SK-N-DZ (cell line): ENCODE data around the gene RAB3A. TPM values are rescaled to one million over a fixed set of nuclear protein-coding genes. Genes with fewer than 3 reads are reported as not detected.
A peak's percentile ranks its signal among the peaks of the same experiment; 100 is the strongest.

Experiments
- DNase-seq: peaks from one replicate; pipeline ENCODE4 v3.0.0-alpha.2; 2015; ENCODE audit warnings: low spot score
- polyA plus RNA-seq, 2 experiments: library from polyadenylated mRNA; depleted of rRNA; stranded (reverse); fragments of >200 nt; gene quantifications; 2 replicates each; pipeline ENCODE4 v1.2.3, GENCODE V29; 2014

Gene RAB3A, protein sequence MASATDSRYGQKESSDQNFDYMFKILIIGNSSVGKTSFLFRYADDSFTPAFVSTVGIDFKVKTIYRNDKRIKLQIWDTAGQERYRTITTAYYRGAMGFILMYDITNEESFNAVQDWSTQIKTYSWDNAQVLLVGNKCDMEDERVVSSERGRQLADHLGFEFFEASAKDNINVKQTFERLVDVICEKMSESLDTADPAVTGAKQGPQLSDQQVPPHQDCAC
- polyA plus RNA-seq (2014; cell fraction: cytosol; rRNA removed): 12.2 and 15.0 TPM in 2 replicates
- polyA plus RNA-seq (2014; cell fraction: nucleus; rRNA removed): 5.6 and 15.2 TPM in 2 replicates

DNA sequence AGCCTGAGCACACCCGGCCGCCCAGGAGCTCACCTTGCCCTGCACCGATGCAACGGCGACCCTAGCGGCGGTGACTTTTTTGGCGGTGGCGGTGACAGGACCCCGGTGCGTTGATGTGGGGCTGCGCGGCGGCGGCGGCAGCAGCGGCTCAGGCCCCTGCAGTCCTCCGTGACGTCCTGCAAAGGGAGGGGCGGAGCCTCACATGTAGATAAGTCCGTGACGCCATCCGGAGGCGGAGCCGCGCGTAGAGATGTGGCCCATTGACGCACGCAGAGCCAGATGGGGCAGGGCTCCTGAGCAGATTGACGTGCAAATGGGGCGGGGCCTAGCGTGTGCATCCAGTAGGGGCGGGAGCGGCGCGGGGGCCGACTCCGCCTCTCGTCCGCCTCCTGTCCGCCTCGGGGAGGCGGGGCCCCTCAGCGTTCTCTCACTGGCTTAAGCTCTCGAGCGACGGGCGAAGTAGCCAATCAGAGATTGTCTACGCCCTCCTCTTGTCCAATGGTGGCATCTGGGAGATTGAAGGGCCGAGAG lies at the start of gene RAB3A:
Gene RAB3A (minus strand): TSS at position 180 of the 531 bp plus-strand sequence. CDS start 1,302 bp downstream, outside the sequence.
- peak; percentile 100 for DNase-seq

DNA sequence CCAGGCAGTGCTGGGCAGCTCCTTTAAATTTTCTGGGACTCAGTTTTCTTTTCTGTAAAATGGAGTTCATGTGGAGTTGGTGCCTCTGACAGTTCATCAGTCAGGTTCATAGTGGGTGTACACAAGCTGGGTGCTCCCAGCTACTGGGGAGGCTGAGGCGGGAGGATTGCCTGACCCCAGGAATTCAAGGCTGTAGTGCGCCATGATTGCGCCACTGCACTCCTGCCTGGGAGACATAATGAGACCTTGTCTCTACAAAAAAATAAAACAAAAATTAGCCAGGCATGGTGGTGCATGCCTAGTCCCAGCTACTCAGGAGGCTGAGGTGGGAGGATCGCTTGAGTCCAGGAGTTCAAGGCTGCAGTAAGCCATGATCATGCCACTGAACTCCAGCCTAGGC lies 49.3 kb upstream of the RAB3A start:
- DNase-seq: no peak

DNA sequence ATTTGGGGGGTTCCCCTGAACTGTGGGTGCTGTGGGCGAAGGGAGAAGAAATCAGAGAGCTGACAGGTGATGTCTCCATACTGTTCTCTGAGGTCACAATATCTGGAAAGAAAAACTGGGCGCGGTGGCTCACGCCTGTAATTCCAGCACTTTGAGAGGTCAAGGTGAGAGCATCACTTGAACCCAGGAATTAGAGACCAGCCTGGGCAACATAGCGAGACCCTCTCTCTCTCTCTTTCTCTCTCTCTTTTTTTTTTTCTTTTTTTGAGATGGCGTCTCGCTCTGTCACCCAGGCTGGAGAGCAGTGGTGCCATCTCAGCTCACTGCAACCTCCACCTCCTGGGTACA lies 48.5 kb upstream of the RAB3A start:
- DNase-seq: no peak

DNA sequence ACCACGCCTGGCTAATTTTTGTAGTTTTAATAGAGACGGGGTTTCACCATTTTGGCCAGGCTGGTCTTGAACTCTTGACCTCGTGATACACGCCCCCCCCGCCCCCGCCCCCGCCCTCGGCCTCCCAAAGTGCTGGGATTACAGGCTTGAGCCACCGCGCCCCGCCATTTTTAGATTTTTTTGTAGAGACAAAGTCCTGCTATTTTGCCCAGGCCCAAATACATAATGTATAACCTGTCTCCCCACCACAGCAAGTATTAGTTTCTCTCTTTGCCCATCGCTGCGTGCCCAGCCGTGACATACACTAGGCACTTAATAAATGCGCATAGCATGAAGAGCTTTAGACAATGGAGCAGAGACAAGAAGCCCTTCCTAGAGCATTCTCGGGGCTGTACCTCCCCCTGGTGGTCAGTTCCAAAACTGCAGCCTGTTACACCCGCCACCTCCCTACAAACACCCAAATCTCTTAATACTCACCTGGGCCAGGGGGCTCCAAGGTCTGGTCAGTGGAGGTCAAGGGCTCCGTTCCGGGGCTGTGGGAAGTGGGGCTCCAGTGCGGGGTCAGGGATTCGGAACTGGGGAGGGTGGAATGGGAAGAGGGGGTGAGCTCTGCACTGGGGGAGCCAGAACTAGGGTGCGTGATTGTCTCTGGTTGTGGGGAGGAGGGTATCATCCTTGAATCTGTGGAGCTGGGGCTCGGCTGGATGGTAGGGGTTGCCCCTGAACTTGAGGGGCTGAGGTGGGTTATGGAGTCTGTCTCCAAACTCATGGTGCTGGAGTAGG lies 47.9 kb upstream of the RAB3A start:
- DNase-seq: peak; percentile 68

DNA sequence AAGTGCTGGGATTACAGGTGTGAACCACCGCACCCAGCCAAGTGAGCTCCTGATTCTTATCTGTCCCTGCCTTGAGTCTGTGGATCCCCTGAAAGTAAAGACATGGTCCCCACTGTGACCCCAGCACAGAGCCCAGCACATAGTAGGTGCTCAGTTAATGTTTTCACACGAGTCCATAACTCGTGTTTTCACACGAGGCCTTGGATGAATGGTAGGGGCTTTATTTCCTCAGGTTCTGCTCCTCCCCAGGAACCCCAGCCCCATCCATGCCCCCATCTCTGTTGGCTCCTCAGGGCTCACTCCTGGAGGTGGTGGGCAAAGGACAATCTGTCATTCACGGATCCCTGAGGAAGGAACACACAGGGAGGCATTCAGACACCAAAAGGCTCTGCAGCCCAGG lies 46.0 kb upstream of the RAB3A start:
- no peak for DNase-seq

DNA sequence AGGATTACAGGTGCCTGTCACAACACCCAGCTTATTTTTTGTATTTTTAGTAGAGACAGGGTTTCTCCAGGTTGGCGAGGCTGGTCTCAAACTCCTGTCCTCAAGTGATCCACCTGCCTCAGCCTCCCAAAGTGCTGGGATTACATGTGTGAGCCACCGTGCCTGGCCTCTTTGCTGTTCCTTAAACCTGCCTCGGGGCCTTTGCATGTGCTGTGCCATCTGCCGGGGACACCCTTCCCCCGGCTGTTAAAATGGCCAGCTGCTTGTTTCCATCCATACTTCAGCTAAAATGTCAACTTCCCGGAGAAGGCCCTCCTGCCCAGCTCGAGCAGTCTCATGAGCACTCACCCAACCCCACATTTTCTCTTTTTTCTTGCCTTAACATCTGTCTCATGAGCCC lies 41.5 kb upstream of the RAB3A start:
- no peak for DNase-seq

DNA sequence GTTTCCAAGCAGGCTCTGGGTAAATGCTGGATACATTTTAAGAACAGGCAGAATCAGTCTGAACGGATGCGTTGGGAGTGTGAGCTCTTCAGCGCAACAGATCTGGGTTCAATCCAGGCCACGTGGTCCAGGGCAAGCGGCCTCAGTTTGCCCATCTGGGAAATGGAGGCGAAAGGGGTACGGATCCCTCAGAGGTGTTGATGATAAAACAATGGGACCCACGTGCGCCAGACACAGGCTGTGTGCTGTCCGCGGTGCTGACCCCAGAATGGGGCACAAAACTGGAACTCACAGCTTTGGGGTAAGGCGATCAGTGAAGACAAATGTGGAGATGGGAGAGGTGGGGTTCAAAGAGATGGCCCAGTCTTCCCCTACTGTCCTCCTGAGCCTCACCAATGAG lies 35.5 kb upstream of the RAB3A start:
- no peak for DNase-seq

DNA sequence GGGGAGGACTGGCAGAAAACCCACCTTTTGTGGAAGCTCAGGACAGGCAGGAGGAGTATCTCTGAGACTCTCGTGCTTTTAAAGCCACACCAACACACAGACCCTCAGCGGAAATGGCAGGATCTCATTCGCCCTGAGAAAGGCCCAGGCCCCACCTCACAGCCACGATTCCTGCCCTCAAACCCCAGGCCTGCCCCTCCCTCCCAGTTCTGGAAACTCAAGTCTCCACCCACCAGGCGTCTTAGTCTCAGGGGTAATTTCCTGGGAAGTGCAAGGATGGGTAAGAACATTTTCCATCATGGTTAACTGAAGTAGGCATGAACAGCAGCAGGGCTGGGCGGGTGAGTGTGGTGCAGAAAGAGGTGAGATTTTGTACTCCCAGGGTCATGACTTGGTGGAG lies 30.4 kb upstream of the RAB3A start:
- peak; percentile 58 for DNase-seq

DNA sequence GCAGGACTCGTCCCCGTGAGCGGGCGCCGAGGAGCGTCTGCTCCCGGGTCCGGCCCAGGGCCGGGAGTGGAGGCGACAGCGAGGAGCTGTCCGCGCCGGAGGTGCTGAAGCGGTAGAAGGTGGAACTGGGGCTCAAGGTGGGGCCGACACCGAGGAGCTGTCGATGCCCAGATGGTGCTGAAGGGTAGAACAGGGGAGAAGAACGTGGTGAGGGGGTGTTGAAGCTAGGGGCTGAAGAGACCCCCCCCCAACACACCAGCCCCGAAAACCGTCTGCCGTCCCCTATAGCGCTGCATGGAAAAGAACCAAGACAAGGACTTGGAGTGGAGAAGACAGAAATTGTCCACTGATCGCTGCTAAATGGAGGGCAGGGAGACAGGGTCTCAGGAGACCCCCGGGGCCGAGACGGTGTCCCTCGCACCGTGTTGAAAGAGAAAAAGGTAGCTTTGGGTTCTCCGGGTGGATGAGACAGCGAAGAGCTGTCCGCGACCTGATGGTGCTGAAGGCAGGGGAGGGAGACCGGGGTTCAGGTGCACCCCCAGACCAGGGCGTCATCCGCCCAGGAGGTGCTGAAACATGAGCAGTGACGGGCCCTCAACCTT lies 29.5 kb upstream of the RAB3A start:
- DNase-seq: peak; percentile 46

DNA sequence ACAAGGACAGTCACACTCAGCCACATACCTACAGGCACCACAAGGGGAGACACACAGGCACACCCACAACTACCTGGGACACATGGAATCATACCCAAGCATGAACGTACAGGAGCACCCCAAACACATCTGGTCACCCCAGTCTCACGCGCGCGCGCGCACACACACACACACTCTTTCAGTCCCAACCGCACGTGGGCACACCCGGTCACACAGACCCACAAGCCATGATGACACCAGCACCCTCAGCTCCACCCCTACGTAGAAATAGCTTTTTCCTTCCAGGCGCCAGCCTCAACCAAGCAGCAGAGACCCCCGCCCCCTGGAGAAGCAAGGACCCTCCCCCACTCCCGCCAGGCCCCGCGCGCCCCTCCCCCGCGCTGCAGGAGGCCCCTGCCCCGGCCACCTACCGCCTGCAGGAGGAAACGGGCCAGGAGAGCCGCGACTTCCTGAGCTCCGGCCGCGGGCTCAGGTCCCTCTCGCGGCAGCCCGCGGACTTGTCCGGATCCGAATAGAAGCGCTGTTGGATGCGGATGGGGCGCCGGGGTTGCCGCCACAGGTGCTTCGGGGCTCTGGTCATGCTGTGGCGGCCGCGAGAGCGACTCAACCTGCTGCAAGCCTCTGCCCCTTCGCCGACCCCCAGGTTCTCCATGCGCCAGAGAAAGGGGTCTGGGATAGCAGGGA lies 28.8 kb upstream of the RAB3A start:
- DNase-seq: peak; percentile 74

DNA sequence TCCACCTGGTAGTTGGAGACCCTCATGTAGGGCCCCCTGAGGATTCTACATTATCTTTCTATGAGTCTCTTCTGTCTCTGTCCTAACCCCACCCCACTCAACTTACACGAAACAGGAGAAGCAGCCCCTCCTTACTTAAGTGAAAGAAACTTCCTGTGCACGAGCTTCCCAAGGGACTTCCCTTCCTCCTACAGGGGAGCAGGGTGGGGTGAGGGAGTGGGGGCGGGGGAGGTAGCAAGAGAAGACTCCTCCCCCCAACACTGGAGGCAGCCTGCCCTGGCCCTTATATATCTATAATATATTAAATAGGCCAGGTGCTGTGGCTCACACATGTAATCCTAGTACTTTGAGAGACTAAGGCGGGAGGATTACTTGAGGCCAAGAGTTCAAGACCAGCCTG lies 27.9 kb upstream of the RAB3A start:
- DNase-seq: no peak

DNA sequence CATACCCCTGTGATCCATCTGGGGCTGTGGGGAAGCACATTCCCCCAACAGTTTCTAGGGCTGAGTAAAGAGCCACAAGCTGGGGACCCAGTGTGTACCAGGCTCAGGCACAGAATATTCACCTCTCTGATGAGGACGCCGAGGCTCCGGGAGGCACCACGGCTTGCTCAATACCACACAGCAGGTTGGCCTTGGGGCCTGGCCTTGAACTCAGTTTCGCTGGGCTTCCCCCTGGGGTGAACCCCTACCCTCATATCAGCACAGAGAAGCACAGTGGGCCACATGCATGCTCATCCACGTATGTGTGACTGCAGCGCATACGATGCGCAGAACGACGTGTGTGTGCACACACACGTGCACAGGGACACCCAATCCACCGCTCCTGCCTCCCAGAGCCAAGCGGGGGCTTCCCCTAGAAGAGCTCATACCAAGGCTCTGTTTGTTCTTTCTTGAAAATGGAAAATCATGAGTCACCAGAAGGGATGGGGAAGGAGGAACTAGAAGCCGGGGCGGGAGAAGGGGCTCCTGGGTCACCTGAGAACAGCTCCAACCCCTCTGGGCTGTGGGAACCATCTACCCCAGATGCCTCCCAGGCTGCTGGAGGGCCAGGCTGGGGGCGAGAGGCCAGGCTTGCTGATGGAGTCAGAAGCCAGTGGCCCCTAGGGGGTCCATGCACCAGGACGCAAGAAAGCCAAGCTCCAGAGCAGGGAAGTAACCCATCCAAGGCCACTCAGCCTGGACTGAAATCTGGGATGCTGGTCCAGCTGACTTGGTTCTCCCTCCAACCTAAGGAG lies 27.3 kb upstream of the RAB3A start:
- DNase-seq: no peak

DNA sequence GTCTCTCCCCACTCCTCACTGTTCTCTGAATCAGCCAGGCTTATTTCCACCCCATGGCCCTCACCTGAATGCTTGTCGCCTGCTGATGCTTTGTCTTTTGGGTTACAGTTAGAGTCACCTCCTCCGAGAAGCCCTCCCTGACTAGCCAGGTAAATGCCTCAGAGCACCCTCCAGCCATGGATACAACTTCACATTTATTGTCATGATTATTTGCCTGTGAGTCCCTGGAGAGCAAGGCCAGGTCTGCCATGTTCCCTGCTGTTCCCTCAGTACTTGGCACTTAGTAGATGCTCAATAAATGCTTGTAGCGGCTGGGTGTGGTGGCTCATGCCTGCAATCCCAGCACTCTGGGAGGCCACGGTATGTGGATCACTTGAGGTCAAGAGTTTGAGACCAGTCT lies 26.1 kb upstream of the RAB3A start:
- DNase-seq: no peak

DNA sequence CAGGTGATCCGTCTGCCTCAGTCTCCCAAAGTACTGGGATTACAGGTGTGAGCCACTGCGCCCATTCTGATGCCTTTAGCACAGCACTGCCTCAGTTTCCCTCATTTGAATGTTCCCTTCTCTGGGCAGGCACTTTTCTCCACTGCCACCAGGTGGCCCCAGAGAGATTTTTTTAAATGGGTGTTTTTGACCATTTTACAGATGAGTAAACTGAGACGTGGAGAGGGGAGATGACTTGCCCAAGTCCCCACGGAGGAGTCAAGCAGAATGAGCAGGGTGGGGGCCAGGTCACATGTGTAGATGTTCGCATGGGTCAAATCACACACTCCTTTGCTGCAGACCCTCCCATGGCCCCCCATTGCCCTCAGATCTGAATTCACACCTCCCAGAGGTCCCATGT lies 25.6 kb upstream of the RAB3A start:
- no peak for DNase-seq

DNA sequence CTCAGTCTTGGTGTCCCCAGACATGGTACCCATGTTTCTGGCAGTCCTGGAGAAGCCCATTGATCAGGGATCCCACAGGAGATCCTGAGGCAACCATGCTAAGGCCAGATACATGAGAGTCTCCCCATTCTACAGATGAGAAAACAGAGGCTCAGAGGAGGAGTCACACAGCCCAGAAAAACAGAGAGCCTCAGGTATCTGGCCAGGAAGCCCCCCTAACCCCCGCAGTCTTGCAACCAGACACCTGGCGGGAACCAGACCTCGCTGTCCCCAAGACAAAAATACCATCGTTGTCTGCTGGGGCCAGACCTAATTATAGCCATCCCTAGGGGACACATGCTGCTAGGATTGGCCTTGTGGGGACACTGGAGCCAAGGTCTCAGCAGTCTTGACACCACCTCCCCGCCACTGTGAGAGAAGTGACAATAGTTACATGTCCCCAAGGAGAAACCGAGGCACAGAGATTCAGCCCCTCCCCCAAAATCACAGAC lies 24.0 kb upstream of the RAB3A start:
- DNase-seq: peak; percentile 51

DNA sequence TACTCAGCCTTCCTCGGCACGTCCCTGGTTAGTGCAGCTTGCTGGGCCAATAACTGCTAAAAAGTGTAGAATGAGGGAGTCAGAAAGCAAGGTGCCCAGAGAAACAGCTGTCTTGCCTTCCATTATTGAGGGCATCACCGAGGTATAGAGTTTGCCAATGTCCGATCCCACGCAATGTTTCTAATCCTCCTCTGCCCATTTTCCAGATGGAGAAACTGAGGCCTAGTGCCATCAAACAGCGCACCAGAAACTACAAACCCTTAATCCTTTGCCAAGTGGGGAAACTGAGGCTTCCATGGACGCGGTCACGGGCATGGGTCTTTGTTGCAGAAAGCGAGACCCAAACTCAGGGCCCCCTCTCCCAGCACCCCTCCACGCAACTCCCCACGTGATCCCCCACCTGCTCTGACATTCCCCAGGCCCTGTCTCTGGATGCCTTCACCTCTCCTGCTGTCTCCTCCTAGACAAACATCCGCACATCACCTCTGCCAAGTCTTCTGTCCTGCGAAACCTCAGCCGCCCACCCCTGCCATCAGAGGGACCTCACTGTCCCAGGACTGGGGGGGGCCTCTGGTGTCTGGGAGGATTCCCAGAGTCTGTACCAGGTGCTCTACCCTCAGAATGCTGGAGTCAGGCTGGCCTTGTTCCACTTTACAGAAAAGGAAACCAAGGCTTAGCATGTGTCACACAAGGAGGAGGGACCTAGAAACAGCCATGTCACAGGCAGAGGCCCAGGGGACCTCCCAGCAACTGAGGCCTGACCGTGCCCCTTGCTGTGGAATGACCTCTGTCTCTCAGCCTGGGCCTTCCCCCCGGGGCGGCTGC lies 23.3 kb upstream of the RAB3A start:
- no peak for DNase-seq

DNA sequence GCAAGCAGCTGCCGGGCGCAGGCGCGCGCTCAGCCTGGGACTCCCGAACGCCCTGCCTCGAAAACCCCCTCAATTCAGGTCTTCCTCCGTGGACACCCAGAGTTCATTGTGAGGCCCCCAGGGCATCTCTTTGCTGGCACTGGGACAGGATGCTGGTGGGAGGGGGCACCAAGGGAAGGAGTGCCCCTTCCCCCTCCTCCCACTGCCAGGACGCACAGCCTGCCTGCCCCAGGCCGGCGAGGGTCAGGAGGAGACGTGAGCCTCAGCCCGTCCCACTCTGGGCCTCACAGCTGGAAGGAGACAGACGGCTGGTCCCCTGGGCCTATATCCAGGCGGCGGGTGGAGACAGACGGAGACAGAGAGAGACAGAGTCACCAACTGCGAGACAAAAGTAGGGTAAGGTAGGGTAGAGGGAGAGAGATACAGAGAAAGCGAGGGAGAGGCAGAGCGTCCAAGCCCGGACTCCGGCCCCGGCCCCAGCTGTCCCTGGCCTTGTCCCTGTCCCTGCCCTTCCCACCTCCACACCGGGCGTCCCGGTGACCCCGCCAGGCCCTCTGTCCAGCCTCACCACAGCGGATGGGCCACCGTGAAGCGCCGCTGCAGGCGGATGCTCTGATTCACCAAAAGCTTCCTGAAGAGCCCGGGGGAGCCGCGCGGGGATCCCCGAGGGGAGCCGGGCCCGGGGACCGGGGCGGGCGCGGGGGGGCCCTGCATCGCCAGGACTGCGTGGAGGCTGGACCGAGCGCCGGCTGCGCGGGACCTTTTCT lies 22.0 kb upstream of the RAB3A start, which contains the start of gene PDE4C:
Gene PDE4C (minus strand): TSS at position 737 of the 767 bp plus-strand sequence. CDS start 23 bp downstream, at position 714.
- peak; percentile 52 for DNase-seq

DNA sequence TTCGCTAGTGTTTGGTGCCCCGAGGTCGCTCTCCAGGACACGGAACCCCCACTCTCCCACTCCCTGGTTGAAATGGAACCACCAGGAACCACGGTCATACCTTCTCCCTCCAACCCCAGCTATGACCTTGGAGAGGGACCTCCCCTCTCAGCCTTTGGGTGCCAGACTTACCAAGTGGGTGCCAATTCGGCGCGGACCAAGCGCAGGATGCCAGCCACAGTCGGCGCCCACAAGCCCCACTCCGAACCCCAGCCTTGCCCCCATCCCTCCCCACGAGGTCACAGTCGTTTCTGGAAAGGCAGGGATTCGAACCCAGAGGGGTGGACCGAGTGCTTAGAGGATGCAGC lies 21.5 kb upstream of the RAB3A start:
- no peak for DNase-seq
